DMS 273 treated with DMSO at 0.1 percent for 48 hours (cell line): ENCODE results near the gene STK32C.
A peak's percentile ranks its signal among the peaks of the same experiment; 100 is the strongest.
"Not testable (repeated sequence)": the region's sequence is repeated elsewhere in the genome, so short reads cannot be mapped to it uniquely, and the experiment has no call there.

Experiments used
- DNase-seq: peaks from one replicate; lab custom pipeline; 2025; lab: John Stamatoyannopoulos, UW

The STK32C gene

DNA sequence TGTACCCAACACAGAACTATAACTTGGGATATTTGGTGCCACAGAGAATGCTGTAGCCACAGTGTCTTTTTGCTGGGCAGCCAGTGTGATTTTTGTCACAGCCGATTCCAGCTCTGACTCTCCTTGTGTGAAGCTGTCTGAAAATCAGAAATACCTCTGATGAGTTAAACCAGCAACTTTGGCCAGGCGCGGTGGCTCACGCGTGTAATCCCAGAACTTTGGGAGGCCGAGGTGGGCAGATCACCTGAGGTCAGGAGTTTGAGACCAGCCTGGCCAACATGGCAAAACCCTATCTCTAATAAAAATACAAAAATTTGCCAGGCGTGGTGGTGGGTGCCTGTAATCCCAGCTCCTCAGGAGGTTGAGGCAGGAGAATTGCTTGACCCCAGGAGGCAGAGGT is 30.1 kb upstream of the STK32C start:
- not testable (repeated sequence) for DNase-seq

DNA sequence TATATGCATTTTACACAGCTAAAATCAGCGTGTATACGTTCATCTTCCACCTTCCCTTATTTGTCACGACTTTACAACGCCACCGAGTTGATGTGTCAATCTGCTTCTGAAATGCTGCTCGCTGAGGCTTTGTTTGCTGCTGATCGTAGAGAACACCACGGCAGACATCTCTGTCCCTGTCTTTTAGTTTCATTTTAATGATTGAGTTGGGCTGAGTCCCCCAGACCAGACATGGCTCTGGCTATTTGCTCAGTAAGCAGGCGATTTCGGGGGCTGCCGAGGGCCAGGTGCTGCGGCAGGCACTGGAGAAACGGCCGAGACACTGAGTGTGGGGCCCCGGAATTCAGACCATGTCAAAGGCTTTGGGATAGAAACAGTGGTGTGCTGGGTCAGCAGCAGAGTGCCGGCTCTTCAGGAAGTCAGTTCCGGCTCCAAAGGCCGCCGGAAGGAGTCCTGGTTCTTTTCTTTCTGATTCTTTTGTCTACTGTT is 29.2 kb upstream of the STK32C start:
- no peak for DNase-seq

DNA sequence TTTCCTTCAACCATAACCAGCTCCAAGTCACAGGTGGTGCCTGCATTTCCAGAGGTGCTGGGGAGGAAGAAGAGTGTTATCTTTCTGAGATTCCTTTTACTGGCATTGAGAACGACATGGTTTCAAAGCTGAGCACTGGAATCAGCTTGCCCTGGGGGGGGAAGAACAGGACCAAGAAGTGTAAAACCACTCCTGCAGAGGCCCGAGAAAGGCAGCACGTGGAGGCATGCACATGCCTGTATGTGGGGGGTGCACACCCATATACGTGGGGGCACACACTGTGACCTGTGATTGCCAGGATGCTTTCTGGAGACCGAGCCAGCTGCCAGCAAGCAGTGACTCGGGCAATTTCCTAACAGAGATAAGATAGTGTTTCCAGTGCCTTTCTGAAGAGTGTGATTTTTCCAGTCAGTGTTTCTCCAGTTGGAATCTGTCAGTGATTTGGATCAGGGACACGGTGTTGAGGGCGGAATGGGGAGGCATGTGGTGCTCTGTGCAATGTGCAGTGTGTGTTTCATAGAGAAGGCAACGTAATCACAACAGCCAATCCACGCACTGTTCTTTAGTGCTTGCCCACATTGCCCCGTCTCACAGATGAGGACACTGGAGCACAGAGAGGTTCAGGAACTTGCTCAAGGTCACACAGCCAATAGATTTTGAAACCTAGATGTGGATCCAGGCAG is 28.5 kb upstream of the STK32C start:
- no peak for DNase-seq

DNA sequence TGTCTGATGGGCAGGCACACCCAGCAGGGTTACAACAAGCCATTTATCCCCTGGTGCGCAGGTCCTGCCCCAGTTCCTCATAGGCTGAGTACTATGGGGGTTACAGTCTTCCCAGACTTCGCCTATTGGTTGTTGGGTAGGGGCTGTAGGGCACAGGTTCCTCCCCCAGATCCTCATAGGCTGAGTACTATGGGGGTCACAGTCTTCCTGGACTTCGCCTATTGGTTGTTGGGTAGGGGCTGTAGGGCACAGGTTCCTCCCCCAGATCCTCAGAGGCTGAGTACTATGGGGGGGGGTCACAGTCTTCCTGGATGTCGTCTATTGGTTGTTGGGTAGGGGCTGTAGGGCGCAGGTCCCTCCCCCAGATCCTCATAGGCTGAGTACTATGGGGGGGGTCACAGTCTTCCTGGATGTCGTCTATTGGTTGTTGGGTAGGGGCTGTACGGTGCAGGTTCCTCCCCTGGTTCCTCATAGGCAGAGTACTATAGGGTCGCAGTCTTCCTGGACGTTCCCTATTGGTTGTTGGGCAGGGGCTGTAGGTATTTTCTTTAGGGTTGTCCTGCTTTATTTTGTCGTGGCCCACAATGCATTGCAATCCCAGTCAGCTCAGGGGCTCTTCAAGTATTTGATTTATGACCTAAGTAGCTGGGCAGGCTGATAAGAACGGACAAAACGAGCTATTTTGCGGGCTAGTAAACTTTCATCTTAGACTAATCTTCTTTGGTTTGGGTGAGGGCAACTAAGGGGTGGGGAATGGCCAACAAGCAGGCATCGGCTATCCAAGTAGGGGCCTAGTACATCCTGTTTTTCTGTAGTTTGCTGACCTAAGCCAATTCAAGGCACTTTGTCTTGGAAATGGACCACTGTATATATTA is 27.7 kb upstream of the STK32C start:
- DNase-seq: no peak

DNA sequence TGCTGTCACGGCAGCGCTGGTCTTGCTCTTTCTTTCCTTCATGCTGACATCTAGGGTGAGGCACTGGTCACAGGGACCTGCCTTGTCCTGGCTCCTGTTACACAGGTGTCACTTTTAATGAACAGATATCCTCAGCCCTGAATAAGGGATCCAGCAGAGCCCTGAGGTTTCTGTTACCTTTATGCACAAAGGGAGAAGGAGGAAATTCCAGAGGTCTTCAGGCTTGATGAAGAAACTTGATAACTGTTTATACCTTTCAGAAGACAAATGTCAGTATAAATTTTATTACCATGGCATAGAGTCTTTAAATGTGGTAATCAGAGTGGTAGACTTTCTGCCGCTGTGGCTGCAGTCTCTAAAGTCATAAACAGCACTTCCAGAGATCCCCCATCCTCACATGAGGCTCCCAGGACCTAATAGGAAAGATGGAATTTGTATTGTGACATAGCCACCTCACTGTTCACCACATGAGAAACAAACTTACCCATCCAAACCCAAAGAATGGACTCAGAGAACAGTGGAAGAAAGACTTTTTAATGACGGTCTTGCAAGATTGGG is 27.0 kb upstream of the STK32C start:
- DNase-seq: no peak

DNA sequence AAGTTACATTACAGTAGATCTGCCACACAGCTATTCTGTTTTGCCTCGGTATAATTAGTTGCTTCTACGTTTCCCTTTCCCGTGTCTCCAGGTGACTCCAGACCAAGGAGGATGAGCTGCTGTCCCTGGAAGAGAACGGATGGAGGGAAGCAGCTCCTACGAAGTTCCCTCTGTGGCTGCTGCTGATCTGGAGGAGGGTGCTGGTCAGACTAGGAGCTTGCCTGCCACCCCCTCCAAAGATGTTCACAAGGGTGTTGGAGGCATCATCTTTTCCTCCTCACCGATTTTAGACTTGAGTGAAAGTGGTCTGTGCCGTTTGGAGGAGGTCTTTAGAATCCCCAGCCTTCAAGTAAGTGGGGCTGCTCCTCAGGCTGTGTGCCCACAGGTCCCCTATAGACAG is 25.6 kb upstream of the STK32C start:
- DNase-seq: no peak

DNA sequence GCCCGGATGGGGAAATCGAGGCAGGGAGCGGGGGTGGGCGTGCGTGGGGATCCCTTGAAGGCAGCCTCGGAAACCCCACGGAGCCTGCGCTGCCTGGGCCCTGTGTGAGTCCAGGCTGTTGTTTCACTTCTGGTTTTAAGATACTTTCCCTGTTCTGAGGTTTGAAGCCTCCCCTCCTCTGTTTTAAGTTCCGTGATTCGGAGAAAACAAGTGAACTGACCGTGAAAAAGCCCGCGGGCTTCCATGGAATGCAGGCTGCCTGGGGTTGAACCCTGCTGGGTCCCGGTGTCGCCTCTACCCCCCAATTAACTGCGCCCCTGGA is 24.6 kb upstream of the STK32C start:
- no peak for DNase-seq

DNA sequence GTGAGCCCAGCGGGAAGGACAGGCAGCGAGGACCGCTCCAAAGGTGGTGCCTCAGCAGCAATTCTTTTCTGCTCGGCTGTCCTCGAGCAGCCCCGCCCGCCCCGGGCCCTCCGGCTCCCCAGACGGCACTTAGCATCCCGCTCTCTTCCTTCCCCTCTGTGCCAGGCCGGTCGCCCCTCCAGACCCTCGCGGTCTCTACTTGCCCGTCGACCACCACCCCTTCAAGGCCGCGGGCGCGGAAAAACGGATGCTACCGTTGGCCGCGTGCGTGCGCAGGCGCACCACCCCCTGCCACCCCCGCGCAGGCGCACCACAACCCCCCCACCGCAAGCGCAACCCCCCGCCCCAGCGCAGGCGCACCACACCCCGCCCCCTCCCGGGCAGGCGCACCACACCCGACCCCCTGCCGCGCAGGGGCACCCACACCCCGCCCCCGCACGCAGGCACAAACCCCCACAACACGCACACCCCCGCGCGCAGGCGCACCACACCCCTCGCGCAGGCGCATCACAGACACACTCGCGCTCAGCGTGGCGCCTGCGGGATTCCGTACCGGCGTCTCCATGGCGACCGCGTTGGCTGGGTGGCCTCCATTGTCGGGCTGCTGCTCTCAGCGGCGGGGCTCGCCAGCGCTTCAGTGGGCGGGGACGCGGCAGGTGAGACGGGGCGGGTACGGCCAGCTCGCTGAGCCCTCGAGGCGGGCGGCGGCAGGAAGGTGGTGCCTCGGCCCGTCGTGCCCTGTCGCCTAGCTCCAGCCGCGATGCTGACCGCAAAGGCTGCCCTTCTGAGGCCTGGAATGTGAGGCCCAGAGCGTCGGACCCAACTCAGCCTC is 24.1 kb upstream of the STK32C start, which contains the start of gene LRRC27:
TSS of gene LRRC27 (plus strand) at position 593 of the 832 bp plus-strand sequence. CDS start 1,332 bp downstream, outside the sequence.
- peak; percentile 79 for DNase-seq

DNA sequence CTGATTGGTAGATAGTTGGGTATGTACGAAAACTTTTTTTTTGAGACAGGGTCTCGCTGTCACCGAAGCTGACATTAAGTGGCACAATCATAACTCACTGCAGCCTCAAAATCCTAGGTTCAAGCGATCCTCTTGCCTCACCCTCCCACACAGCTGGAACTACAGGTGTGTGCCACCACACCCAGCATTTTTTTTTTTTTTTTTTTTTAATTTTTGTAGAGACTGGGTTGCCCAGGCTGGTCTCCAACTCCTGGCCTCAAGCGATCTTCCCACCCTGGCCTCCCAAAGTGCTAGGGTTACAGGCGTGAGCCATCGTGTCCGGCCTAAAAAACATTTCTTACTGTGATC is 22.7 kb upstream of the STK32C start:
- DNase-seq: no peak

DNA sequence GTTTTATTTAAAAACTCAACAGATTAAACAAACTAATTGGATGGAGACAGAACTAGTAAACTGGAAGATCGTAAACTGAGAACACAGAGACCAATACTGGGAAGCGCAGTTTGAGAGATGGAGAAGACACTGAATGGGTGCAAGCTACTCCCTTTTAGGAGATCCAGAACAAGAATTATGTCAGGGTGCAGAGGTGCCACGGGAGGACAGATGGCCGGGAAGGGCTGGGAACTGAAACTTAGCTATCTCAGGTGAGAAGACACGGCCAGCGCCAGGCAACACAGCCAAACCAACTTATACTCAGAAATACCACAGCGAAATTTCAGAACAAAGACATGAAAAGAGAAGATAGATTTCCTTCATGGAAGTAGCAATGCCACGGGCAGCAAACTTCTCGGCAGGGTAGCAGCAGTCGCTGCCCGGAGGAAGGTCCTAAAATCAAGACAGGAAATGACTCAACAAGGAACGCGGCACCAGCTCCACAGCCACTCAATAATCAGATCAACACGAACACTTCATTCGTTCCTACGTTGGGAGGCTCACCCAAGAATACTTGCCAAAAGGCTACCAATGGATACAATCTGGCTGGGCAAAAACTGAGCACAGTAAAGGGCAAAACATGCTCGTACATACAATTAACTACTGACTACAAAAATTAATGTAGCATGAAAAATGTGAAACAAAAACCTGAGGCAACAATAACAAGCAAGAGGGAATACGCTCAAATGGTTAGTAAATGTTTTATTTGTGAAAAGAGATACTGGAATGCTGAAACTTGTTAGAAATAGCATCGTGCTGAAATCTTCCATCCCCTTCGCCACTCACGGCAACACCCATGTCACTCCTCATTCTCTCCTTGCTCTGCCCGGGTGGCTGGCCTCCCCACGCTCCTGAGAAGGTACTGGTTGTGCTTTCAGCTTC is 22.1 kb upstream of the STK32C start:
- no peak for DNase-seq

DNA sequence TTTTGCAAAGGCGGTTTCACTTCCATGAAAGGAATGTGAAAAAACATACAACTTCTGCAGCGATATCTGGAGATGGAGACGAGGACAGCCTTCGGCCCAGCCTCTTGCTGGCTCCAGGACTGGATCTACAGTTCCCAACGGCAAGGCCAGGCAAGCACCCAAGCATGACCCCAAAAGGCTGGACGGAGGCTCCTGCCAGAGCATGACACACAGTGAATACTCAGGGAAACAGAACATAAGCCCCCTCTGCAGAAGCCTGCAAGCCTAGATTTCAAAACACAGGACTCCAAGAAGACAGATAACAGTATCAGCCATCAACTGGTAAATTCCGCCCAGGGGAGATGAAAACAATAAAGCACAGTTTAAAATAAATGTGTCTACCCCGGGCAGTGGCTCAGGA is 21.0 kb upstream of the STK32C start:
- no peak for DNase-seq

DNA sequence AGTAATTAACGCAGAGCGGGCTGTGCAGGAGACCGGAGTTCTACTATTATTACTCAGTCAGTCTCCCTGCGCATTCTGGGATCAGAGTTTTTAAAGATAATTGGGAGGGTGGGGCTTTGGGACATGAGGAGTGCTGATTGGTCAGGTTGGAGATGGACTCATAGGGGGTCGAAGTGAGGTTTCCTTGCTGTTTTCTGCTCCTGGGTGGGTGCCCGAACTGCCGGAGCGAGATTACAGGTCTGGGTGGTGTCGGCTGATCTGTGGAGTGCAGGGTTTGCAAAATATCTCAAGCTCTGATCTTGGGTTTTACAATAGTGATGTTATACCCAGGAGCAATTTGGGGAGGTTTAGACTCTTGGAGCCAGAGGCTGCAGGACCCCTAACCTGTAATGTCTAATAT is 20.4 kb upstream of the STK32C start:
- DNase-seq: no peak

DNA sequence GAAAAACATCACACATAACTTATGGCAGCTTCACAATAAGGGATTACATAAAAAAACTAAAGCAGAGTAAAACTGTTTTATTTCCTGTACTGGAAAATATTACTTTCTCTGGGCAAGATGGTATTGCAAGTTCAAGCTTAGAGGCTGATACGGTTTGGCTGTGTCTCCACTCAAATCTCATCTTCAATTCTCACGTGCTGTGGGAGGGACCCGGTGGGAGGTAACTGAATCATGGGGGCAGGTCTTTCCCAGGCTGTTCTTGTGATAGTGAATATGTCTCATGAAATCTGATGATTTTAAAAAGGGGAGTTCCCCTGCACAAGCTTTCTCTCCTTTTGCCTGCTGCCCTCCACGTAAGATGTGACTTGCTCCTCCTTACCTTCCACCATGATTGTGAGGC is 19.2 kb upstream of the STK32C start:
- DNase-seq: no peak

DNA sequence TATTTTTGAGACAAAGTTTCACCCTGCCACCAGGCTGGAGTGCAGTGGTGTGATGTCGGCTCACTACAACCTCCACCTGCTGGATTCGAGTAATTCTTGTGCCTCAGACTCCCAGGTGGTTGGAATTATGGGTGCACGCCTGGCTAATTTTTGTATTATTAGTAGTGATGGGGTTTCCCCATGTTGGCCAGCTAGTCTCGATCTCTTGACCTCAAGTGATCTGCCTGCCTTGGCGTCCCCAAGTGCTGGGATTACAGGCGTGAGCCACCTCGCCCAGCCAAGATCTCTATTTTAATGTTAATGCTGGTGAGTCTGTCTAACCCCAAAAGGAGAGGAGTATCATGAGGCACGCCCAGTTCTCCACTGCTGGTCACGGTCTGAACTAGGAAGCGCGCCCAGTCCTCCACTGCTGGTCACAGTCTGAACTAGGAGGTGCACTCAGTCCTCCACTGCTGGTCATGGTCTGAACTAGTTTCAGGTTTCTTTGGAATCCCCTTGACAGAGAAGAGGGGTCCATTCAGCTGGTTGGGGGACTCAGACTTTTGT is 18.7 kb upstream of the STK32C start:
- DNase-seq: no peak

DNA sequence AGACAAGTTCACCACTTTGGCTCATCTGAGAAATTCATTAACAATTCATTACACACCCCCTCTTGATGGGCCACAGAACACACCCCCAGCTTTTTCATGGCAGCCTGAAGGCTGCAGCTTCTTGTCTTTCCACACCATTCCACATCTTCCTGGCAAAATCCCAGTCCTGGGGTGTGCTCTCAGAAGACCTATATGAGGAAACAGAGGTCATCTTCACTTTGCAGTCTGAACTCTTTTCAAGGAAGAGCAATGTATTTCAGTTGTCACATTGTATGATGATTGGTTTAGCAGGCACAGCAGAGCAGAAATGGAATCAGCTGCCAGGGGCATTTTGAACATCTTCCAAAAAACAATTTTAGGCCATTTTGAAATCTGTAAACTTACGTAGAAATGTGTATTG is 16.4 kb upstream of the STK32C start:
- no peak for DNase-seq

DNA sequence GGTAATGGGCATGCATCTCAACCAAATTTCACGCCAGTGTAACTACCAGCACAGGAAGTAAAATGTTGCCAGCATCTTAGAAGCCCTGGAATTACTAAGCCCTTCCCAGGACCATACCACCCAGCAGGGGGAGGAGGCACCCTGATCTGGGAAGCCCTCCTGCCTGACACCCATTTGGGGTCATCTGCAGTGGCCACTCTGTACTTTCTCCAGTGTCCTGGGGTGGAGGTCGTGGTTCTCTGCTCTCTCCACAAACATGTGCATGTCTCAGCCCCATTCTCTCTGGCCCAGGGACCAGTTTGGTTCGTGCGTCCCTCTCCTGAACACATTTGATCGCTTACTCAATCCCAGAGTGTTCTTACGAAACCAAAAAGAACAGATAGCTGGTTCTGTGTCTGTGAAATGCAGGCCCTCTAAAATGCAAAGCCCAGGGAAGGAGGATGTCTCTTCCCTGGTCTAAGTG is 14.9 kb upstream of the STK32C start:
- no peak for DNase-seq

DNA sequence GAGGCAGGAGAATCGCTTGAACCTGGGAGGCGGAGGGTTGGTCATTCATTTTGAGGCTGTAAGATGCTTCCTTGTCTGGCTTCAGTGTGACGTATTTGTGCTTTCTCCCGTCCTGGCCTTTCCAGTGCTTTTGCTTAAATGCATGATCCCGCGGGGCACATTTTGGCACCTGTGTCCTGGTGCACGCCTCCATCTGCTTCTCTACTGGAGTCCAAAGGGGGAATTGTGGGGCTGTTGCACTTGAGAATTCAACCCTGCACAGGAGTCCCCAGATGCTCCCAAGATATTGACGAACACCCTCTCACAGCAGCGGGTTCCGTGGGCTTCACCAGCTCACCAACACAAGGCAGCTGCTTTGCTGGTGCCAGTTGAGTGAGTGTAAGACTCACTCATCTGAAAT is 14.0 kb upstream of the STK32C start:
- no peak for DNase-seq

DNA sequence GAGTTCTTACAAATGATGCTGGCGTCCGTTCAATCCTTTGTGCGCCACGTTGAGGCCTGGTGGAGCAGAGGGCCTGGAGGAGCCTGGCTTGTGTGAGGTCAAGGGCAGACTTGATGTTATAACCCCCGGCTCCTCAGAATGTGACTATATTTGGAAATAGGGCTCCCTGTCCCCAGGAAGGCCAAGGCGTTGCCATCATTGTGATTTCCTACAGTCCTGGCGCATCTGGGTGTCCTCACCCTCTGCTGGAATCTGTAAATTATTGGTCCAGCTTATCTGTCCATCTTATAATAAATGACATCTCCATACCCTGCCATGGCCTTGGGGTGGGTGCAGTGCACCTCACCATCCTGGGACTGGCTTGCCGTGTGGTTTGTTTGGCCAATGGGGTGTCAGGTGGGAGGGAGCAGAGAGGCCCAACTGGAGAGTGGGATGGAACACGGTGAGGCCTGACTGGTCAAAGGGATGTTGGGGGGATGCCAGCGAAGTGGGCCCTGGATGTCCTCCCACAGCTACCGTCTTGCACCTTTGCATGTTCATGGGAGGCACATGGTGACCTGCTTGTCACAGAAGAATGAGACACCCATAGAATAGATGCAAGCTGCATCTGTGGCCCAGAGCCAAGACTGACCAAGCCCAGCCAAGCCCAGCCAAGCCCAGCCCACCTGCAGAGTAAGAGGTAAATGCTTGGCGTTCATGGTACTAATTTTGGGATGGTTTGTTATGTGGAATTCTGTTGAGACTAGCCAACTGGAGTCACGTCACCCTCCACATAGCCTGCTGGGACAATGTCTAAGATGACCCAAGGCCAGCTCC is 13.1 kb upstream of the STK32C start:
- DNase-seq: no peak

DNA sequence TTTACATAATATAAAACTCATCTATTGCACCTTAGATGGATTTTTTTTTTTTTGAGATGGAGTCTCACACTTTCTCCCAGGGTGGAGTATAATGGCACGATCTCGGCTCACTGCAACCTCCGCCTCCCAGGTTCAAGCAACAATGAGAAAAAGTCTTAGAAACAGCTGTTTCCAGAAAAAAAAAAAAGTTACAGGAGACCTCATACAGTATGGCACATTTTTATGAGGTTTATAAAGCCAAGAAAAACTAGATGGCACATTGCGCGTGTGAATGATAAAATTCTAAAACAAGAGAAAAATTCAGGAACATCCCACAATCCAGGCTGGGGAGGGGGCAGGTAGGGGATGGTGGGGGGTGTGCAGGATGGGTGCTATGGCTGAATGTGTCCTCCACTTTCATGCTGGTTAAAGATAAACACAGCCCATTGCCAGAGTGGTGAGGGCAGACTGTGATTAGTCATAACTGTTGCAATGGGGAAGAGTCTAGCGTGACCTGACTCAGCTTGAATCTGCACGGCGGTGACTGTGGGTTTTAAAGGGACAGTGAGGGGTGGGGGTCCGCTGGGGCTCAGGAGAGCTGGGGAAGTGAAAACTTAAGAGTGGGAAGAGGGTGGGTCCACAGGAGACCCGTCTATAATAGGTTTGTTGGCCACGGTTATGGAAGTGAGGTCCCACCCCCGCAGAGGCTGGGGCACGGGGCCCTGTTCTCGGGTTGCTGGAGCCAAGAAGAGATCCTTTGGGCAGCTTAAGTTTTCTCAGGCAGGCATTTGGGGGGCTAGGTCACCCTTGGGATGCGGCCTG is 12.3 kb upstream of the STK32C start:
- no peak for DNase-seq
